Stimulated activated CD4-positive, alpha-beta T cell treated with anti-CD3 and anti-CD28 coated beads, Interleukin-15, amount 100 ng/mL, for 1 hour (primary cell): ENCODE data around the gene PDGFRB.

ENCODE experiments used
- DNase-seq, 2 donors: peaks; one replicate each; pipeline ENCODE4 v3.0.0-alpha.2; 2020; ENCODE audit warnings: low read depth in 1 of 2, low spot score in 1 of 2

The PDGFRB gene

GRCh38 chr5:150068961-150069645, 86.5 kb downstream of the PDGFRB start:
- DNase-seq: no peak

GRCh38 chr5:150068472-150068871, 87.2 kb downstream of the PDGFRB start:
- no peak for DNase-seq

- no peak for DNase-seq
These were observed 87.6 kb downstream of the PDGFRB start for GRCh38 chr5:150068071-150068470.

GRCh38 chr5:150067405-150067960, 88.2 kb downstream of the PDGFRB start:
- DNase-seq: no peak

GRCh38 chr5:150066901-150067396, 88.7 kb downstream of the PDGFRB start:
- DNase-seq: no peak

- no peak for DNase-seq
These were observed 89.2 kb downstream of the PDGFRB start for GRCh38 chr5:150066436-150066835.

- no peak for DNase-seq
These were observed 89.8 kb downstream of the PDGFRB start for GRCh38 chr5:150065886-150066285.

- no peak for DNase-seq
These were observed 90.3 kb downstream of the PDGFRB start for GRCh38 chr5:150065346-150065745.

GRCh38 chr5:150064681-150065220, 90.9 kb downstream of the PDGFRB start:
- DNase-seq: no peak
